ENCODE results near the gene LRRC8D. TPM values are rescaled to one million over a fixed set of nuclear protein-coding genes. Genes with fewer than 3 reads are reported as not detected.
A peak's percentile ranks its signal among the peaks of the same experiment; 100 is the strongest.

Gene LRRC8D
- total and polyA plus RNA-seq, 9 of the 15 experiments (the other 6 are each of a cell fraction or from before 2014, with no cell fraction given): 3.4 to 53.9 (median 15.9) TPM

DNA sequence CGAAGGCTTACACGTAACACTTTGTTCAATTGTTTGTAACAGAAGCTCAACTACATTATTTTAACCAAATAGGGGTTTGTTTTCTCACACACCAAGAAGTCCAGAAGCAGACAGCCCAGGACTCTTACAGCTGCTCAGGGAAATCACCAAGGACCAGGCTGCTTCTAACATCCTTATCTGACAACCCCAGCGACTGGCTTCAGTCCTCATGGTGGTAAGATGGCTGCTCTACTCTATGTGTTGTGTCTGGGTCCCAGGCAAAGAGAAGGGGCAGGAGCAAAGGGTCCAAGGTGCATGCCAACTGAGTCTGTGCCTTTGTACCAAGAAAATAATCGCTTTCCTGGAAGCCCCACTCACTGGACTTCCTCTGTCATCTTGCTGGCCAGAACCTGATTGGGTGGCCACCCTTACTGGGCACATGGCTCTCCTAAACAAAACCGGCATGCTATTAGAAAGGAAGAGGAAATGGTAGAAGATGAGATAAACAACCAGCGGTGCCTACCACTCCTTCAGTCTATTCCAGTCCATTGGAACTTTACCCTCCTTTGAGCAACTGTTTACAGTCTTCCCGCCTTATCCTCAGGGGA lies 34.1 kb upstream of the LRRC8D start (continued):
- TF ChIP-seq, protein P1, sequence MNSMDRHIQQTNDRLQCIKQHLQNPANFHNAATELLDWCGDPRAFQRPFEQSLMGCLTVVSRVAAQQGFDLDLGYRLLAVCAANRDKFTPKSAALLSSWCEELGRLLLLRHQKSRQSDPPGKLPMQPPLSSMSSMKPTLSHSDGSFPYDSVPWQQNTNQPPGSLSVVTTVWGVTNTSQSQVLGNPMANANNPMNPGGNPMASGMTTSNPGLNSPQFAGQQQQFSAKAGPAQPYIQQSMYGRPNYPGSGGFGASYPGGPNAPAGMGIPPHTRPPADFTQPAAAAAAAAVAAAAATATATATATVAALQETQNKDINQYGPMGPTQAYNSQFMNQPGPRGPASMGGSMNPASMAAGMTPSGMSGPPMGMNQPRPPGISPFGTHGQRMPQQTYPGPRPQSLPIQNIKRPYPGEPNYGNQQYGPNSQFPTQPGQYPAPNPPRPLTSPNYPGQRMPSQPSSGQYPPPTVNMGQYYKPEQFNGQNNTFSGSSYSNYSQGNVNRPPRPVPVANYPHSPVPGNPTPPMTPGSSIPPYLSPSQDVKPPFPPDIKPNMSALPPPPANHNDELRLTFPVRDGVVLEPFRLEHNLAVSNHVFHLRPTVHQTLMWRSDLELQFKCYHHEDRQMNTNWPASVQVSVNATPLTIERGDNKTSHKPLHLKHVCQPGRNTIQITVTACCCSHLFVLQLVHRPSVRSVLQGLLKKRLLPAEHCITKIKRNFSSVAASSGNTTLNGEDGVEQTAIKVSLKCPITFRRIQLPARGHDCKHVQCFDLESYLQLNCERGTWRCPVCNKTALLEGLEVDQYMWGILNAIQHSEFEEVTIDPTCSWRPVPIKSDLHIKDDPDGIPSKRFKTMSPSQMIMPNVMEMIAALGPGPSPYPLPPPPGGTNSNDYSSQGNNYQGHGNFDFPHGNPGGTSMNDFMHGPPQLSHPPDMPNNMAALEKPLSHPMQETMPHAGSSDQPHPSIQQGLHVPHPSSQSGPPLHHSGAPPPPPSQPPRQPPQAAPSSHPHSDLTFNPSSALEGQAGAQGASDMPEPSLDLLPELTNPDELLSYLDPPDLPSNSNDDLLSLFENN (IDR thresholded peaks at IDR 0.05; ENCODE audit: low read depth in 2 of 2, low read length in 2 of 2): peak in 1 of 2 experiments; percentile 48; a peak in 1 of 4 replicates
- TF ChIP-seq CBX3 (IDR thresholded peaks at IDR 0.05; ENCODE audit: borderline replicate concordance in 1 of 2, low read length in 2 of 2) (peak in 1 of 2 experiments; percentile 79; a peak in 2 of 3 replicates), MNT (conservative IDR thresholded peaks at IDR 0.05) (peak; percentile 42 to 62), SPI1 (IDR thresholded peaks at IDR 0.05; ENCODE audit: borderline replicate concordance, low read depth, low read length) (no peak), MIER1 (IDR thresholded peaks at IDR 0.05; ENCODE audit: low read depth) (no peak), YY1 (IDR thresholded peaks at IDR 0.05; ENCODE audit: borderline replicate concordance in 1 of 3, control insufficient read depth in 1 of 3, extremely low read depth in 1 of 3, insufficient read depth in 3 of 3, insufficient read length in 1 of 3, insufficient replicate concordance in 2 of 3, low read depth in 1 of 3, low read length in 2 of 3) (peak; percentile 41 to 82 (median 46)), SIN3B (IDR thresholded peaks at IDR 0.05; ENCODE audit: low read depth) (no peak), ZFP91 (CRISPR knock-in tag; IDR thresholded peaks at IDR 0.05) (no peak), GATA2 (CRISPR knock-in tag; IDR thresholded peaks at IDR 0.05) (peak; percentile 90), HDGF (IDR thresholded peaks at IDR 0.05) (no peak)
- TF ChIP-seq, protein P2, sequence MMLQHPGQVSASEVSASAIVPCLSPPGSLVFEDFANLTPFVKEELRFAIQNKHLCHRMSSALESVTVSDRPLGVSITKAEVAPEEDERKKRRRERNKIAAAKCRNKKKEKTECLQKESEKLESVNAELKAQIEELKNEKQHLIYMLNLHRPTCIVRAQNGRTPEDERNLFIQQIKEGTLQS (IDR thresholded peaks at IDR 0.05): no peak
- TF ChIP-seq, protein P2 (CRISPR knock-in tag; conservative IDR thresholded peaks at IDR 0.05): no peak
- TF ChIP-seq, protein P3, sequence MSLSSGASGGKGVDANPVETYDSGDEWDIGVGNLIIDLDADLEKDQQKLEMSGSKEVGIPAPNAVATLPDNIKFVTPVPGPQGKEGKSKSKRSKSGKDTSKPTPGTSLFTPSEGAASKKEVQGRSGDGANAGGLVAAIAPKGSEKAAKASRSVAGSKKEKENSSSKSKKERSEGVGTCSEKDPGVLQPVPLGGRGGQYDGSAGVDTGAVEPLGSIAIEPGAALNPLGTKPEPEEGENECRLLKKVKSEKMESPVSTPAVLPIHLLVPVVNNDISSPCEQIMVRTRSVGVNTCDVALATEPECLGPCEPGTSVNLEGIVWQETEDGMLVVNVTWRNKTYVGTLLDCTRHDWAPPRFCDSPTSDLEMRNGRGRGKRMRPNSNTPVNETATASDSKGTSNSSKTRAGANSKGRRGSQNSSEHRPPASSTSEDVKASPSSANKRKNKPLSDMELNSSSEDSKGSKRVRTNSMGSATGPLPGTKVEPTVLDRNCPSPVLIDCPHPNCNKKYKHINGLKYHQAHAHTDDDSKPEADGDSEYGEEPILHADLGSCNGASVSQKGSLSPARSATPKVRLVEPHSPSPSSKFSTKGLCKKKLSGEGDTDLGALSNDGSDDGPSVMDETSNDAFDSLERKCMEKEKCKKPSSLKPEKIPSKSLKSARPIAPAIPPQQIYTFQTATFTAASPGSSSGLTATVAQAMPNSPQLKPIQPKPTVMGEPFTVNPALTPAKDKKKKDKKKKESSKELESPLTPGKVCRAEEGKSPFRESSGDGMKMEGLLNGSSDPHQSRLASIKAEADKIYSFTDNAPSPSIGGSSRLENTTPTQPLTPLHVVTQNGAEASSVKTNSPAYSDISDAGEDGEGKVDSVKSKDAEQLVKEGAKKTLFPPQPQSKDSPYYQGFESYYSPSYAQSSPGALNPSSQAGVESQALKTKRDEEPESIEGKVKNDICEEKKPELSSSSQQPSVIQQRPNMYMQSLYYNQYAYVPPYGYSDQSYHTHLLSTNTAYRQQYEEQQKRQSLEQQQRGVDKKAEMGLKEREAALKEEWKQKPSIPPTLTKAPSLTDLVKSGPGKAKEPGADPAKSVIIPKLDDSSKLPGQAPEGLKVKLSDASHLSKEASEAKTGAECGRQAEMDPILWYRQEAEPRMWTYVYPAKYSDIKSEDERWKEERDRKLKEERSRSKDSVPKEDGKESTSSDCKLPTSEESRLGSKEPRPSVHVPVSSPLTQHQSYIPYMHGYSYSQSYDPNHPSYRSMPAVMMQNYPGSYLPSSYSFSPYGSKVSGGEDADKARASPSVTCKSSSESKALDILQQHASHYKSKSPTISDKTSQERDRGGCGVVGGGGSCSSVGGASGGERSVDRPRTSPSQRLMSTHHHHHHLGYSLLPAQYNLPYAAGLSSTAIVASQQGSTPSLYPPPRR (CRISPR knock-in tag; IDR thresholded peaks at IDR 0.05; ENCODE audit: borderline replicate concordance): no peak
